Stimulated activated naive CD8-positive, alpha-beta T cell treated with anti-CD3 and anti-CD28 coated beads, Interleukin-15, Interleukin-2, amounts not matched to agents 100 ng/mL and 50 ng/mL, for 24 hours (primary cell): ENCODE measurements around the gene TAF11L6.
"Not testable (repeated sequence)": the region's sequence is repeated elsewhere in the genome, so short reads cannot be mapped to it uniquely, and the experiment has no call there.

Experiments used
- H3K27ac Mint-ChIP-seq: one replicate; pipeline ENCODE4 v1.8.0; 2021; ENCODE audit warnings: mild to moderate bottlenecking, mixed read lengths
- H3K27me3 Mint-ChIP-seq: one replicate; pipeline ENCODE4 v1.8.0; 2021; ENCODE audit warnings: mixed read lengths
- H3K36me3 Mint-ChIP-seq: one replicate; pipeline ENCODE4 v1.8.0; 2021; ENCODE audit warnings: low read depth, mixed read lengths
- H3K4me1 Mint-ChIP-seq: one replicate; pipeline ENCODE4 v1.8.0; 2021; ENCODE audit warnings: low read depth, mixed read lengths
- H3K4me3 Mint-ChIP-seq: one replicate; pipeline ENCODE4 v1.8.0; 2021; ENCODE audit warnings: mild to moderate bottlenecking, mixed read lengths
- H3K9me3 Mint-ChIP-seq: one replicate; pipeline ENCODE4 v1.8.0; 2021; ENCODE audit warnings: mixed read lengths

Gene TAF11L6

GRCh38 chr5:17528369-17528768, at the start of gene TAF11L6:
TSS of gene TAF11L6 (plus strand) at chr5:17528669.
- not testable (repeated sequence) for H3K27me3 Mint-ChIP-seq, H3K9me3 Mint-ChIP-seq, H3K4me3 Mint-ChIP-seq, H3K27ac Mint-ChIP-seq, H3K36me3 Mint-ChIP-seq, H3K4me1 Mint-ChIP-seq

DNA sequence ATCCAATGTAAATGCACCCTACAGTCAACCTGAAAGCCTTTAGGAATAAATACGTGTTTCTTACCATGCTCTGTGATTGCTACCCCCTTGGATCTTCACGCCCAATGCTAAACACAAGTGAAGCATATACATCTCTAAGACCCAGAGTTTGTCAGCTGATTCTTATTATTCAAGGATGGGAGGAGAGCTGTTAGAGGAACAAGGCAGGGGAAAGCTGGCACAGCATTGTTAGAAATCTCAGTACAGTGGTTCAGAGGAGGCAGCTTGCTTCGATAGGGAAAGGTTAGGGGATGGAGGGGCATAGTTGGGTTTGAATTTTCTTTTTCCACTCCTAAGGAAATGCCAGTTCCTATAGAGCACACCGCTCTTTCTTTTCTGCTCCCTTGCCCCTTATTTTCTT, 47.1 kb upstream of the TAF11L6 start:
- no peaks in the 10 kb centered on the region for H3K36me3 Mint-ChIP-seq
- H3K9me3 Mint-ChIP-seq, result peaks cover 2% of the 10 kb centered on the region
- H3K27ac Mint-ChIP-seq, result no peak overlapping the region
- no peaks in the 10 kb centered on the region for H3K4me1 Mint-ChIP-seq
- no peaks in the 10 kb centered on the region for H3K27me3 Mint-ChIP-seq
- no peak overlapping the region for H3K4me3 Mint-ChIP-seq

DNA sequence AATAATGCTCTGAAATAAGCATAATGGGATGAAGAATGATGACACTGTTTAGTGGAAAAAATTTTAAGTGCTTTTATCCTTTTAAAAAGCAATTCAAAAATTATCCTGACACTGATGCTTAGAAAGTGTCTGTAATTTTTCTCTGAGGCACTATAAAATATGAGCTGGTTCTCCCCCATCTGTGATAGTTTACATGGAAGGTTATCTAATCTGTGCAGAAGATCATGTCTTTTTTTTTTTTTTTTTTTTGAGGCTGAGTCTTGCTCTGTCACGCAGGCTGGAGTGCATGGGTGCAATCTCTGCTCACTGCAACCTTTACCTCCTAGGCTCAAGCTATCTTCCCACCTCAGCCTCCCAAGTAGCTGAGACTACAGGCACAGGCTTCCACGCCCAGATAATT, 45.7 kb upstream of the TAF11L6 start:
- Mint-ChIP-seq H3K27ac (no peak overlapping the region), H3K4me1 (no peaks in the 10 kb centered on the region), H3K27me3 (no peaks in the 10 kb centered on the region), H3K4me3 (no peak overlapping the region), H3K9me3 (peaks cover 2% of the 10 kb centered on the region), H3K36me3 (no peaks in the 10 kb centered on the region)

GRCh38 chr5:17486464-17487173, 41.9 kb upstream of the TAF11L6 start:
- H3K9me3 Mint-ChIP-seq, H3K4me3 Mint-ChIP-seq, H3K4me1 Mint-ChIP-seq, H3K27me3 Mint-ChIP-seq, H3K36me3 Mint-ChIP-seq, H3K27ac Mint-ChIP-seq: not testable (repeated sequence)

DNA sequence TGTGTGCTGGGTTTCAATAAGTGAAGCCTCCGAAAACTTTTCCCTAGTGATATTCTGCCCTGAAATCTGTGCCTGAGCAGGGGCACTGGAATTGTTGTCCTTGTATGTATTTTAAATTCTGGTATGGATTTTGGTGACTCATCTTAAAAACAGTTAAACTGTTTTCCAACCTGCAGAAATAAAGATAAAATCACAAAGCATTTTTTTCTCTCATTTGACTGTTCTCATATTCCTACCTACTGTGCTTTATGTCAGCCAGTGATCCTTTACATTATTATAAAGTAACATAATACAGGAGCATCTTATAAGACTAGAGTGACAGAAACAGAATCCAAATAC, 41.3 kb upstream of the TAF11L6 start:
- H3K27ac Mint-ChIP-seq, result no peak overlapping the region
- H3K9me3 Mint-ChIP-seq, result peaks cover 2% of the 10 kb centered on the region
- no peaks in the 10 kb centered on the region for H3K27me3 Mint-ChIP-seq
- H3K4me3 Mint-ChIP-seq, result no peak overlapping the region
- H3K36me3 Mint-ChIP-seq, result no peaks in the 10 kb centered on the region
- H3K4me1 Mint-ChIP-seq, result no peaks in the 10 kb centered on the region

DNA sequence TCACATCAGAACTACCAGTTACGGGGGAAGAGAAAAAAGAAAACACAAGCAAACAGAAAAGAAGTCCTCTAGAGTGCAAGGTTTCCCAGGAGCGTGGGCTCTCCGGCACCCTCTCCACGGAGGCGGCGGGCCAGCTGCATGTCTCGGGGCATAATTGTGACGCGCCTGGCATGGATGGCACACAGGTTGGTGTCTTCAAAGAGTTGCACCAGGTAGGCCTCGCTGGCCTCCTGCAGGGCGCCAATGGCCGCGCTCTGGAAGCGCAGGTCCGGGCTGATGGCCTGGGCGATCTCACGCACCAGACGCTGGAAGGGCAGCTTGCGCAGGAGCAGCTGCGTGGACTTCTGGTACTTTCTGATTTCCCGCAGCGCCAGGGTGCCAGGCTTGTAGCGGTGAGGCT, 37.2 kb upstream of the TAF11L6 start:
- H3K27ac Mint-ChIP-seq, H3K4me3 Mint-ChIP-seq, H3K36me3 Mint-ChIP-seq, H3K4me1 Mint-ChIP-seq, H3K27me3 Mint-ChIP-seq: not testable (repeated sequence)
- H3K9me3 Mint-ChIP-seq, result peaks cover 10% of the 10 kb centered on the region

DNA sequence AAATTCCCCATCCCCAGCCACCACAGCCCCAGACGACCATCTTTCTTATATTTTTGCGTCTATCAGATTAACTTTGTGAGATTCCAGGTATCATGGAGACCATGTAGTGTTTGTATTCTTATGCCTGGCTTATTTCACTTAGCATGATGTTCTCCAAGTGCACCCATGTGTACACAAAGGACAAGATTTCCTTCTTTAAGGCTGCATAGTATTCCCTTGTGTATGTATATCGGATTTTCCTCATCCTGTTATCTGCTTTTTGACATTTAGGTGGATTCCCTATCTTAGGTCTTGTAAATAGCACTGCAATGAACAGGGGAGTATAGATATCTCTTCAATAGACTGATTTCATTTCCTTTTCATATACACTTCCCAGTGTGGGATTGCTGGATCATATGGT, 35.7 kb upstream of the TAF11L6 start:
- Mint-ChIP-seq H3K9me3 (peaks cover 10% of the 10 kb centered on the region), H3K27ac (no peak overlapping the region), H3K4me1 (no peaks in the 10 kb centered on the region), H3K4me3 (no peak overlapping the region), H3K27me3 (peaks cover 4% of the 10 kb centered on the region), H3K36me3 (no peaks in the 10 kb centered on the region)

GRCh38 chr5:17497446-17497845, 31.0 kb upstream of the TAF11L6 start:
- no peak overlapping the region for H3K27ac Mint-ChIP-seq
- H3K27me3 Mint-ChIP-seq, result peaks cover 4% of the 10 kb centered on the region
- H3K4me1 Mint-ChIP-seq, result no peaks in the 10 kb centered on the region
- no peaks in the 10 kb centered on the region for H3K36me3 Mint-ChIP-seq
- peaks cover 10% of the 10 kb centered on the region for H3K9me3 Mint-ChIP-seq
- H3K4me3 Mint-ChIP-seq, result no peak overlapping the region

DNA sequence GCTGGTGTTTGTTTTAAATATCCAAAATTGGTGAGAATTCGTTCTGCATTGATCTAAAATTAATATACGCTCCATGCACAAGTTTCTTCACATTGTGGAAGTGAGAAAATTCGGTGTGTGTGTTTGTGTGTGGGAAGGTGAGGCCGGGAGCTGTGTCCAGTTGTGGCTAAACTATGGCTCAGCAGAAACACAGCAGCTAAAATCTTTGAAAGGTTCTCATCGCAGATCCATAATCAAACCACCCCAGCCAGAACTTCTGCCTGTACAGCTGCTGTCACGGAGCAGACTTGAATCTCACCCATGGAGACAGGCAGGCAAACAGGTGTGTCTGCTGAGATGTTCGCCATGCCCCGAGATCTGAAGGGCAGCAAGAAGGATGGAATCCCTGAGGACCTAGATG, 30.5 kb upstream of the TAF11L6 start, which contains the start of gene TAF11L2:
TSS of gene TAF11L2 (plus strand) at position 301 of the 400 bp plus-strand sequence.
- not testable (repeated sequence) for H3K27ac Mint-ChIP-seq, H3K4me1 Mint-ChIP-seq, H3K36me3 Mint-ChIP-seq, H3K27me3 Mint-ChIP-seq, H3K4me3 Mint-ChIP-seq, H3K9me3 Mint-ChIP-seq

DNA sequence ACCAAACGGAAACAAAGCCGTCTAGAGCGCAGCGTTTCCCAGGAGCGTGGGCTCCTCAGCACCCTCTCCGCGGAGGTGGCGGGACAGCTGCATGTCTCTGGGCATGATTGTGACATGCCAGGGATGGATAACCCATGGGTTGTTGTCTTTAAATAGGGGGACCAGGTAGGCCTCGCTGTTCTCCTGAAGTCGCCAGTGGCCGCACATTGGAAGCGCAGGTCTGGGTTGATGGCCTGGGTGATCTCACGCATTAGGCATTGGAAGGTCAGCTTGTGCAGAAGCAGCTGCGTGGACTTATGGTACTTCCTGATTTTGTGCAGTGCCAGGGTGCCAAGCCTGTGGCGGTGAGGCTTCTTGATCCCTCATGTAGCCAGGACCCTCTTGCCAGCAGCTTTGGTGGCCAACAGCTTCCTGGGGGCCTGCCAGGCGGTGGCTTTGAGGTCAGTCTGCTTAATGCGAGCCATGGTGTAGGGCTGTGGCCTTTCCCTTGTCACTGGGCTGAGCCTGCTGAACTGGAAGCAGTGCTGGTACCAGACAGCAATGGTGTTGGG, 16.6 kb upstream of the TAF11L6 start:
- H3K27ac Mint-ChIP-seq, result no peak overlapping the region
- H3K4me3 Mint-ChIP-seq, result no peak overlapping the region
- H3K27me3 Mint-ChIP-seq, result no peaks in the 10 kb centered on the region
- H3K9me3 Mint-ChIP-seq, result peaks cover 5% of the 10 kb centered on the region
- H3K36me3 Mint-ChIP-seq, result no peaks in the 10 kb centered on the region
- no peaks in the 10 kb centered on the region for H3K4me1 Mint-ChIP-seq

DNA sequence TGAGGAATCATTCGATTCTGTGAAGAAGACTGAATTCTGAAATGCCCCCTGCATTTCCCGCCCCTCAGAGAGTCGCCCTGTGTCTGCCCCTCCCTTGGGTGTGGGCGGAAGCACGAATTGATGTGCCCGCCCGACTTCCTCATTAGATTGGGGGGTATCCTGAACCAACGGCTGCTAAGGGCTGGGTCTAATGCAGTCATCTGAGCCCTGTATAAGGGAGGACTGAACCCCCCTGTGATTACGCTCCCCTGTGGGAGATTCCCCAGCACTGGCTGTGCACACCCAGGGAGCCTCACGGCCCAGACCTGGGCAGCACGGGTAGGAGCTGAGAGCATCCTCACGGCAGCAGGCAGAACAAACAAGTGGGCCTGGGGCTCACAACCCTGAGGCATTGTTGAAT, 10.9 kb upstream of the TAF11L6 start:
- not testable (repeated sequence) for H3K4me1 Mint-ChIP-seq

GRCh38 chr5:17518067-17518466, 10.4 kb upstream of the TAF11L6 start, which contains the start of gene TAF11L3:
TSS of gene TAF11L3 (plus strand) at chr5:17518367.
- not testable (repeated sequence) for H3K27ac Mint-ChIP-seq, H3K36me3 Mint-ChIP-seq, H3K9me3 Mint-ChIP-seq, H3K4me3 Mint-ChIP-seq, H3K4me1 Mint-ChIP-seq, H3K27me3 Mint-ChIP-seq

More for the DNA sequence above, 10.9 kb upstream of the TAF11L6 start:
- not testable (repeated sequence) for H3K27me3 Mint-ChIP-seq, H3K4me3 Mint-ChIP-seq, H3K9me3 Mint-ChIP-seq, H3K36me3 Mint-ChIP-seq, H3K27ac Mint-ChIP-seq

- not testable (repeated sequence) for H3K9me3 Mint-ChIP-seq, H3K27ac Mint-ChIP-seq, H3K4me1 Mint-ChIP-seq, H3K27me3 Mint-ChIP-seq, H3K4me3 Mint-ChIP-seq, H3K36me3 Mint-ChIP-seq
Observed at GRCh38 chr5:17519508-17519907, 9.0 kb upstream of the TAF11L6 start.

- not testable (repeated sequence) for H3K4me1 Mint-ChIP-seq, H3K27me3 Mint-ChIP-seq, H3K36me3 Mint-ChIP-seq, H3K4me3 Mint-ChIP-seq, H3K27ac Mint-ChIP-seq, H3K9me3 Mint-ChIP-seq
Observed at GRCh38 chr5:17521501-17521900, 7.0 kb upstream of the TAF11L6 start, which contains the start of gene TAF11L4. TSS of gene TAF11L4 (plus strand) at chr5:17521801.

- H3K27ac Mint-ChIP-seq, H3K27me3 Mint-ChIP-seq, H3K9me3 Mint-ChIP-seq, H3K4me1 Mint-ChIP-seq, H3K4me3 Mint-ChIP-seq, H3K36me3 Mint-ChIP-seq: not testable (repeated sequence)
Observed at GRCh38 chr5:17524935-17525334, 3.5 kb upstream of the TAF11L6 start, which contains the start of gene TAF11L5. TSS of gene TAF11L5 (plus strand) at chr5:17525235.

DNA sequence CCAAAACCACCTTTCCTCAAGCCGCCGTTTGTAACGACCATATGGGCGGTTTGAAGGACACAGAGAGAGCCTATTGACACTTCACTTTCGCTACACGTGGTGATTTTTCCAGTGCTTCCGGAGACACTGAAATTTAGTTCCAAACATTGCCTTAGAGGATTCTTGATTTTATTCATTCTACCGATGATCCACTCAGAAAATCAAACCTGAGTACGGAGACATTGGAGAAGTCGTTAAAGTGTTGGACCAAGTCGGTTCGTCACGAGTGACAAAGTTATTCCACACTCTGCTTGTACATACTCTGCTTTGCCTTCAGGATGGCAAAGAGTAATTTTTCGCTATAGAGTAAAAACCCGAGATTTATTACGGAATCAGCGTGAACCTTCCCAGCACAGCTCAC, 2.0 kb upstream of the TAF11L6 start:
- H3K4me3 Mint-ChIP-seq, H3K9me3 Mint-ChIP-seq, H3K27me3 Mint-ChIP-seq, H3K4me1 Mint-ChIP-seq, H3K27ac Mint-ChIP-seq, H3K36me3 Mint-ChIP-seq: not testable (repeated sequence)
